ENCODE data around the gene CLEC18B.

- TF ChIP-seq GATA2 (IDR thresholded peaks at IDR 0.05; ENCODE audit: low read depth, low read length): no peak
- no peak for TF ChIP-seq GATA3 (IDR thresholded peaks at IDR 0.05; ENCODE audit: low read depth, low read length)
Observed at GRCh38 chr16:74456290-74456625, 35.0 kb upstream of the CLEC18B start.
